ENCODE measurements around the gene SIK2.

DNA sequence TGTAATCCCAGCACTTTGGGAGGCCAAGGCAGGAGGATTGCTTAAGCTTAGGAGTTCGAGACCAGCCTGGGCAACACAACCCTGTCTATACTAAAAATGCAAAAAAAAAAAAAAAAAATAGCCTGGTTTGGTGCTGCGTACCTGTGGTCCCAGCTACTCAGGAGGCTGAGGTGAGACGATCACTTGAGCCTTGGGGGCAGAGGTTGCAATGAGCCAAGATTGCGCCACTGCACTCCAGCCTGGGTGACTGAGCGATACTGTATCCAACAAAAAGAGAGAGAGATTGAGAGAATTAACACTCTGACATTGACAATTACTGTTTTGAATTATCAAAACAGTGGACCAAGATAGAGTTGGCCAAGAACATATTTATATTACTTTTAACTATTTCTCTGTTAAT lies 53.7 kb downstream of the SIK2 start:
- TF ChIP-seq, protein P1, sequence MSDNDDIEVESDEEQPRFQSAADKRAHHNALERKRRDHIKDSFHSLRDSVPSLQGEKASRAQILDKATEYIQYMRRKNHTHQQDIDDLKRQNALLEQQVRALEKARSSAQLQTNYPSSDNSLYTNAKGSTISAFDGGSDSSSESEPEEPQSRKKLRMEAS (IDR thresholded peaks at IDR 0.05; ENCODE audit: insufficient read depth, insufficient read length) = no peak
- TF ChIP-seq POLR2A (IDR thresholded peaks at IDR 0.05; ENCODE audit: low read depth, low read length) = no peak
- TF ChIP-seq, protein P2, sequence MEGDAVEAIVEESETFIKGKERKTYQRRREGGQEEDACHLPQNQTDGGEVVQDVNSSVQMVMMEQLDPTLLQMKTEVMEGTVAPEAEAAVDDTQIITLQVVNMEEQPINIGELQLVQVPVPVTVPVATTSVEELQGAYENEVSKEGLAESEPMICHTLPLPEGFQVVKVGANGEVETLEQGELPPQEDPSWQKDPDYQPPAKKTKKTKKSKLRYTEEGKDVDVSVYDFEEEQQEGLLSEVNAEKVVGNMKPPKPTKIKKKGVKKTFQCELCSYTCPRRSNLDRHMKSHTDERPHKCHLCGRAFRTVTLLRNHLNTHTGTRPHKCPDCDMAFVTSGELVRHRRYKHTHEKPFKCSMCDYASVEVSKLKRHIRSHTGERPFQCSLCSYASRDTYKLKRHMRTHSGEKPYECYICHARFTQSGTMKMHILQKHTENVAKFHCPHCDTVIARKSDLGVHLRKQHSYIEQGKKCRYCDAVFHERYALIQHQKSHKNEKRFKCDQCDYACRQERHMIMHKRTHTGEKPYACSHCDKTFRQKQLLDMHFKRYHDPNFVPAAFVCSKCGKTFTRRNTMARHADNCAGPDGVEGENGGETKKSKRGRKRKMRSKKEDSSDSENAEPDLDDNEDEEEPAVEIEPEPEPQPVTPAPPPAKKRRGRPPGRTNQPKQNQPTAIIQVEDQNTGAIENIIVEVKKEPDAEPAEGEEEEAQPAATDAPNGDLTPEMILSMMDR (IDR thresholded peaks at IDR 0.05; ENCODE audit: extremely low read depth in 1 of 2, insufficient read depth in 1 of 2, low read depth in 1 of 2, low read length in 2 of 2) = no peak
- TF ChIP-seq EZH2 (IDR thresholded peaks at IDR 0.05; ENCODE audit: borderline replicate concordance, low read depth, low read length, severe bottlenecking) = no peak
- no peak for TF ChIP-seq JUN (IDR thresholded peaks at IDR 0.05; ENCODE audit: borderline replicate concordance, insufficient read depth, insufficient read length, low read depth)
- TF ChIP-seq POLR2AphosphoS5 (IDR thresholded peaks at IDR 0.05; ENCODE audit: insufficient read depth, low read depth, low read length) = no peak
- no peak for TF ChIP-seq MYC (IDR thresholded peaks at IDR 0.05; ENCODE audit: low read depth, low read length)
- no peak for TF ChIP-seq FOS (IDR thresholded peaks at IDR 0.05; ENCODE audit: borderline replicate concordance, insufficient read depth, low read length)
- TF ChIP-seq GATA2 (IDR thresholded peaks at IDR 0.05; ENCODE audit: insufficient read depth, insufficient read length, low read depth, low read length) = no peak
